Subcutaneous abdominal adipose tissue (tissue), 5 donors: ENCODE results near the gene SPPL2A.
A peak's percentile ranks its signal among the peaks of the same experiment; 100 is the strongest.
"Not testable (repeated sequence)": the region's sequence is repeated elsewhere in the genome, so short reads cannot be mapped to it uniquely, and the experiment has no call there.

Experiments used
- H3K27ac ChIP-seq: one replicate; pipeline ENCODE4 v1.7.0; 2013; ENCODE audit warnings: low read depth, mild to moderate bottlenecking, inconsistent platforms, low read length, moderate library complexity
- H3K27me3 ChIP-seq, 5 donors: one replicate each; pipeline ENCODE4 v1.7.0; 2013; ENCODE audit warnings: low read length in 5 of 5, inconsistent platforms in 1 of 5; ENCODE audit not compliant: control insufficient read depth in 5 of 5, insufficient read depth in 4 of 5
- H3K36me3 ChIP-seq, 5 donors: one replicate each; pipeline ENCODE4 v1.7.0; 2013; ENCODE audit warnings: low read length in 5 of 5; ENCODE audit not compliant: control insufficient read depth in 5 of 5, insufficient read depth in 5 of 5
- H3K4me1 ChIP-seq, 5 donors: one replicate each; pipeline ENCODE4 v1.7.0; 2013; ENCODE audit warnings: low read length in 5 of 5, mild to moderate bottlenecking in 3 of 5, moderate library complexity in 1 of 5; ENCODE audit not compliant: control insufficient read depth in 5 of 5, insufficient read depth in 5 of 5
- H3K4me3 ChIP-seq, 5 donors: one replicate each; pipeline ENCODE4 v1.7.0; 2013; ENCODE audit warnings: low read length in 5 of 5, low read depth in 1 of 5
- H3K9ac ChIP-seq, 5 donors: one replicate each; pipeline ENCODE4 v1.7.0; 2013; ENCODE audit warnings: low read length in 5 of 5, mild to moderate bottlenecking in 4 of 5, moderate library complexity in 3 of 5
- H3K9me3 ChIP-seq, 5 donors: one replicate each; pipeline ENCODE4 v1.7.0; 2013; ENCODE audit warnings: low read length in 5 of 5; ENCODE audit not compliant: control insufficient read depth in 5 of 5
- donor health status: healthy.
- donor health status: healthy.
- donor health status: healthy.
- donor health status: healthy.
- donor health status: healthy.

SPPL2A gene

GRCh38 chr15:50765195-50765967 is at the start of gene SPPL2A:
SPPL2A (minus strand) TSS chr15:50765706; CDS start chr15:50765533, 173 bp downstream.
- Histone ChIP-seq H3K4me1 (peaks cover 0 to 20% (median 12%) of the 10 kb centered on the region in 5 donors), H3K36me3 (no peaks in the 10 kb centered on the region), H3K9me3 (no peaks in the 10 kb centered on the region), H3K27me3 (no peaks in the 10 kb centered on the region), H3K9ac (peak within 1 kb of the TSS; percentile 87 to 96 (median 94)), H3K4me3 (peak within 1 kb of the TSS; percentile 70 to 91 (median 82)), H3K27ac (peak within 1 kb of the TSS; percentile 97)

- Histone ChIP-seq H3K4me3 (no peak overlapping the region), H3K4me1 (no peaks in the 10 kb centered on the region), H3K9me3 (no peaks in the 10 kb centered on the region), H3K9ac (no peak overlapping the region), H3K27me3 (no peaks in the 10 kb centered on the region), H3K27ac (no peak overlapping the region), H3K36me3 (no peaks in the 10 kb centered on the region)
Observed at GRCh38 chr15:50814634-50815033, 49.1 kb upstream of the SPPL2A start.

- no peaks in the 10 kb centered on the region for H3K4me1 ChIP-seq
- no peak overlapping the region for H3K4me3 ChIP-seq
- no peaks in the 10 kb centered on the region for H3K36me3 ChIP-seq
- H3K9me3 ChIP-seq: no peaks in the 10 kb centered on the region
- no peak overlapping the region for H3K9ac ChIP-seq
- H3K27ac ChIP-seq: no peak overlapping the region
- no peaks in the 10 kb centered on the region for H3K27me3 ChIP-seq
Observed at GRCh38 chr15:50813865-50814264, 48.4 kb upstream of the SPPL2A start.

- H3K27ac ChIP-seq: no peak overlapping the region
Observed at GRCh38 chr15:50813089-50813488, 47.6 kb upstream of the SPPL2A start.

GRCh38 chr15:50812181-50812506 is 46.6 kb upstream of the SPPL2A start:
- not testable (repeated sequence) for H3K4me3 ChIP-seq, H3K27ac ChIP-seq

More at GRCh38 chr15:50813089-50813488, 47.6 kb upstream of the SPPL2A start:
- no peaks in the 10 kb centered on the region for H3K36me3 ChIP-seq
- H3K4me3 ChIP-seq: no peak overlapping the region
- no peaks in the 10 kb centered on the region for H3K9me3 ChIP-seq
- no peaks in the 10 kb centered on the region for H3K4me1 ChIP-seq
- H3K9ac ChIP-seq: no peak overlapping the region
- H3K27me3 ChIP-seq: no peaks in the 10 kb centered on the region

GRCh38 chr15:50811461-50812180 is 46.1 kb upstream of the SPPL2A start:
- not testable (repeated sequence) for H3K9me3 ChIP-seq, H3K27me3 ChIP-seq, H3K36me3 ChIP-seq, H3K27ac ChIP-seq, H3K9ac ChIP-seq, H3K4me1 ChIP-seq, H3K4me3 ChIP-seq

More at GRCh38 chr15:50812181-50812506, 46.6 kb upstream of the SPPL2A start:
- not testable (repeated sequence) for H3K9ac ChIP-seq, H3K4me1 ChIP-seq, H3K9me3 ChIP-seq, H3K36me3 ChIP-seq, H3K27me3 ChIP-seq

- no peak overlapping the region for H3K4me3 ChIP-seq
- no peak overlapping the region for H3K27ac ChIP-seq
- no peaks in the 10 kb centered on the region for H3K9me3 ChIP-seq
- no peaks in the 10 kb centered on the region for H3K27me3 ChIP-seq
- H3K9ac ChIP-seq: no peak overlapping the region
- H3K4me1 ChIP-seq: no peaks in the 10 kb centered on the region
- no peaks in the 10 kb centered on the region for H3K36me3 ChIP-seq
Observed at GRCh38 chr15:50810128-50810527, 44.6 kb upstream of the SPPL2A start.

- H3K4me1 ChIP-seq: no peaks in the 10 kb centered on the region
- no peak overlapping the region for H3K9ac ChIP-seq
- no peaks in the 10 kb centered on the region for H3K27me3 ChIP-seq
- H3K4me3 ChIP-seq: no peak overlapping the region
- H3K36me3 ChIP-seq: no peaks in the 10 kb centered on the region
- no peaks in the 10 kb centered on the region for H3K9me3 ChIP-seq
- H3K27ac ChIP-seq: no peak overlapping the region
Observed at GRCh38 chr15:50808728-50809127, 43.2 kb upstream of the SPPL2A start.

GRCh38 chr15:50803479-50804180 is 38.1 kb upstream of the SPPL2A start:
- Histone ChIP-seq H3K4me3 (no peak overlapping the region), H3K9ac (no peak overlapping the region), H3K27me3 (no peaks in the 10 kb centered on the region), H3K27ac (no peak overlapping the region), H3K4me1 (no peaks in the 10 kb centered on the region), H3K9me3 (no peaks in the 10 kb centered on the region), H3K36me3 (no peaks in the 10 kb centered on the region)

GRCh38 chr15:50800715-50801114 is 35.2 kb upstream of the SPPL2A start:
- Histone ChIP-seq H3K27me3 (no peaks in the 10 kb centered on the region), H3K9ac (no peak overlapping the region), H3K4me3 (no peak overlapping the region), H3K9me3 (no peaks in the 10 kb centered on the region), H3K36me3 (no peaks in the 10 kb centered on the region), H3K4me1 (no peaks in the 10 kb centered on the region), H3K27ac (no peak overlapping the region)
